ENCODE results near the gene GPER1. TPM values are rescaled to one million over a fixed set of nuclear protein-coding genes. Genes with fewer than 3 reads are reported as not detected.
A peak's percentile ranks its signal among the peaks of the same experiment; 100 is the strongest.

The GPER1 gene
- total and polyA plus RNA-seq, 2 experiments from 2014 or later: 0.89 TPM; not detected in 1

GRCh38 chr7:1054861-1055450 is 33.0 kb upstream of the GPER1 start:
- peak overlapping the region; percentile 59; the same call in 1 of the 2 replicates for H3K27ac ChIP-seq (ENCODE audit: low read depth)

More at GRCh38 chr7:1054861-1055450, 33.0 kb upstream of the GPER1 start:
- H2AFZ ChIP-seq: no peak overlapping the region
- ATAC-seq: no peak
- peaks cover 36% of the 10 kb centered on the region for H3K4me1 Mint-ChIP-seq
- no peaks in the 10 kb centered on the region; the same call in 1 of the 2 replicates for H3K79me2 ChIP-seq (replicated peaks; ENCODE audit: insufficient read depth)
- H3K27ac Mint-ChIP-seq: peak overlapping the region; percentile 40; the same call in 1 of the 2 replicates
- TF ChIP-seq EZH2 (IDR thresholded peaks at IDR 0.05; ENCODE audit: low read depth, unreplicated experiment) (no peak), CTCF (conservative IDR thresholded peaks at IDR 0.05; ENCODE audit: low read depth in 2 of 2) (no peak), ZNF331 (CRISPR knock-in tag; IDR thresholded peaks at IDR 0.05; ENCODE audit: low read depth) (no peak), POLR2AphosphoS5 (IDR thresholded peaks at IDR 0.05; ENCODE audit: low read depth) (no peak), REST (IDR thresholded peaks at IDR 0.05; ENCODE audit: unreplicated experiment) (no peak), STAT1 (IDR thresholded peaks at IDR 0.05; ENCODE audit: unreplicated experiment) (no peak), EZH2phosphoT487 (IDR thresholded peaks at IDR 0.05; ENCODE audit: unreplicated experiment) (no peak), JUNB (IDR thresholded peaks at IDR 0.05; ENCODE audit: unreplicated experiment) (no peak), ETS1 (IDR thresholded peaks at IDR 0.05) (no peak), ZNF462 (CRISPR knock-in tag; IDR thresholded peaks at IDR 0.05) (no peak), CREB1 (CRISPR knock-in tag; IDR thresholded peaks at IDR 0.05; ENCODE audit: low read depth) (no peak), ZNF114 (CRISPR knock-in tag; IDR thresholded peaks at IDR 0.05) (no peak), NANOG (IDR thresholded peaks at IDR 0.05; ENCODE audit: borderline replicate concordance) (no peak)
- H3K4me3 Mint-ChIP-seq: no peak overlapping the region
- DNase-seq (ENCODE audit: low spot score): no peak
- H3K27me3 Mint-ChIP-seq (ENCODE audit: insufficient read depth, low read depth, poor library complexity): peaks cover 8% of the 10 kb centered on the region
- H3K9me3 Mint-ChIP-seq: no peaks in the 10 kb centered on the region
- H3K27me3 ChIP-seq (ENCODE audit: insufficient read depth): no peaks in the 10 kb centered on the region
- H3K4me2 ChIP-seq: no peak overlapping the region
- H4K20me1 ChIP-seq (replicated peaks; ENCODE audit: insufficient read depth): peaks cover 9% of the 10 kb centered on the region; the same call in 1 of the 2 replicates
- H3K4me3 ChIP-seq: no peak overlapping the region
- H3K4me1 ChIP-seq (ENCODE audit: insufficient read depth): peaks cover 9% of the 10 kb centered on the region; the same call in 1 of the 2 replicates
- H3K36me3 Mint-ChIP-seq (ENCODE audit: low read depth): peaks cover 4% of the 10 kb centered on the region; the same call in 1 of the 3 replicates
- no peaks in the 10 kb centered on the region for H3K36me3 ChIP-seq (ENCODE audit: insufficient read depth)
- 0 out of 2 replicates have a peak, but pooled peaks cover 4% of the 10 kb centered on the region for H3F3A ChIP-seq (replicated peaks; ENCODE audit: low read depth)
- no peaks in the 10 kb centered on the region for H3K9me2 ChIP-seq (ENCODE audit: insufficient read depth)
